ENCODE measurements around the gene RTCA. TPM values are rescaled to one million over a fixed set of nuclear protein-coding genes. Genes with fewer than 3 reads are reported as not detected.

Gene RTCA
- total and polyA plus RNA-seq, 11 donors: 21.3 to 54.6 (median 36.3) TPM

- TF ChIP-seq POLR2A (IDR thresholded peaks at IDR 0.05): no peak
- TF ChIP-seq, protein P1, sequence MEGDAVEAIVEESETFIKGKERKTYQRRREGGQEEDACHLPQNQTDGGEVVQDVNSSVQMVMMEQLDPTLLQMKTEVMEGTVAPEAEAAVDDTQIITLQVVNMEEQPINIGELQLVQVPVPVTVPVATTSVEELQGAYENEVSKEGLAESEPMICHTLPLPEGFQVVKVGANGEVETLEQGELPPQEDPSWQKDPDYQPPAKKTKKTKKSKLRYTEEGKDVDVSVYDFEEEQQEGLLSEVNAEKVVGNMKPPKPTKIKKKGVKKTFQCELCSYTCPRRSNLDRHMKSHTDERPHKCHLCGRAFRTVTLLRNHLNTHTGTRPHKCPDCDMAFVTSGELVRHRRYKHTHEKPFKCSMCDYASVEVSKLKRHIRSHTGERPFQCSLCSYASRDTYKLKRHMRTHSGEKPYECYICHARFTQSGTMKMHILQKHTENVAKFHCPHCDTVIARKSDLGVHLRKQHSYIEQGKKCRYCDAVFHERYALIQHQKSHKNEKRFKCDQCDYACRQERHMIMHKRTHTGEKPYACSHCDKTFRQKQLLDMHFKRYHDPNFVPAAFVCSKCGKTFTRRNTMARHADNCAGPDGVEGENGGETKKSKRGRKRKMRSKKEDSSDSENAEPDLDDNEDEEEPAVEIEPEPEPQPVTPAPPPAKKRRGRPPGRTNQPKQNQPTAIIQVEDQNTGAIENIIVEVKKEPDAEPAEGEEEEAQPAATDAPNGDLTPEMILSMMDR (IDR thresholded peaks at IDR 0.05): no peak
- no peak for ATAC-seq
- WGBS, 4 donors: 81 to 87% (median 84%) methylated on average over 6 of the region's 6 CpGs
- intact Hi-C loops (cut with DNase I): no loop called here
- Histone ChIP-seq H3K27ac (no peak overlapping the region), H3K27me3 (no peaks in the 10 kb centered on the region), H3K4me1 (no peaks in the 10 kb centered on the region), H3K4me3 (no peak overlapping the region), H3K36me3 (peaks cover 0 to 8% (median 0%) of the 10 kb centered on the region in 9 donors), H3K9me3 (no peaks in the 10 kb centered on the region)
- no peak for DNase-seq
These were observed 33.7 kb downstream of the RTCA start for GRCh38 chr1:100299521-100300222.

- 92 to 95% (median 95%) methylated on average over 5 of the region's 5 CpGs for WGBS, 4 donors
- H3K9me3 ChIP-seq: no peaks in the 10 kb centered on the region
- no peak for DNase-seq
- H3K4me3 ChIP-seq: no peak overlapping the region
- H3K36me3 ChIP-seq: peaks cover 0 to under 1% (median 0%) of the 10 kb centered on the region in 9 donors
- H3K4me1 ChIP-seq: no peaks in the 10 kb centered on the region
- no peak for TF ChIP-seq POLR2A (IDR thresholded peaks at IDR 0.05)
- TF ChIP-seq, protein P1 (IDR thresholded peaks at IDR 0.05): no peak
- H3K27me3 ChIP-seq: no peaks in the 10 kb centered on the region
- H3K27ac ChIP-seq: no peak overlapping the region
- intact Hi-C loops (cut with DNase I): no loop called here
- ATAC-seq: no peak
These were observed 34.7 kb downstream of the RTCA start for GRCh38 chr1:100300691-100301090.

- intact Hi-C loops (cut with DNase I): no loop called here
- Histone ChIP-seq H3K36me3 (no peaks in the 10 kb centered on the region), H3K9me3 (no peaks in the 10 kb centered on the region), H3K27ac (no peak overlapping the region), H3K27me3 (no peaks in the 10 kb centered on the region), H3K4me1 (no peaks in the 10 kb centered on the region), H3K4me3 (no peak overlapping the region)
- ATAC-seq: no peak
- TF ChIP-seq POLR2A (IDR thresholded peaks at IDR 0.05): no peak
- TF ChIP-seq, protein P1 (IDR thresholded peaks at IDR 0.05): no peak
- WGBS, 4 donors: 89 to 96% (median 92%) methylated on average over 2 of the region's 2 CpGs
- no peak for DNase-seq
These were observed 36.7 kb downstream of the RTCA start for GRCh38 chr1:100302739-100303138.

- DNase-seq (no peak), ATAC-seq (no peak)
- Histone ChIP-seq H3K27me3 (no peaks in the 10 kb centered on the region), H3K4me3 (no peak overlapping the region), H3K4me1 (no peaks in the 10 kb centered on the region), H3K27ac (no peak overlapping the region), H3K36me3 (no peaks in the 10 kb centered on the region), H3K9me3 (no peaks in the 10 kb centered on the region)
- WGBS, 4 donors: 84 to 93% (median 89%) methylated on average over 2 of the region's 2 CpGs
- TF ChIP-seq, protein P1 (IDR thresholded peaks at IDR 0.05): no peak
- TF ChIP-seq POLR2A (IDR thresholded peaks at IDR 0.05): no peak
- intact Hi-C loops (cut with DNase I): no loop called here
These were observed 38.2 kb downstream of the RTCA start for GRCh38 chr1:100304227-100304626.

Measured in heart left ventricle (tissue), 16 donors.